Measurements from ENCODE around the gene CFAP91. TPM values are rescaled to one million over a fixed set of nuclear protein-coding genes. Genes with fewer than 3 reads are reported as not detected.

Gene CFAP91
- total and polyA plus RNA-seq, 4 donors, result 0.23 to 1.3 (median 0.55) TPM

DNA sequence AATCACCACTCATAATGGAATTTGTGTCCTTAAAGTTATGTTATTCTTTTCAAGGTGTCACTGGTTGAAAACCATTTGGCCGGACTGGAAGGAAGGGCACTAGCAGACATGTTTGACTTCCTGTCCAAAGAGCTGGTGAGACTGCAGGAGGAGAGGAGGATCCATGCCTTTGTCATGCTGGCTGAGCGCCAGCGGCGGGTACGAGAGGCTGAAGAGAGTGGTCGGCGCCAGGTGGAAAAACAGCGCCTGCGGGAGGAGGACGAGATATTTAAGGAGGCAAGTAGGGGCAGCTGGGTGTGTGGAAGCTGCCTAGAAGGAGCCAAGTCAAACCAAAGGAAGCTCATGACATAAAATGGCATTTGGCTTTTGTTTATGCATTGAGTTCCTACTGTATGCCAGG lies 41.1 kb downstream of the CFAP91 start:
- no peak overlapping the region for H3K27ac ChIP-seq (ENCODE audit: low read depth in 1 of 2, low read length in 2 of 2)
- H3K27me3 ChIP-seq (ENCODE audit: control insufficient read depth in 4 of 4, insufficient read depth in 4 of 4, low read length in 3 of 4), result no peaks in the 10 kb centered on the region
- H3K4me3 ChIP-seq (ENCODE audit: low read depth in 1 of 3, low read length in 3 of 3), result no peak overlapping the region
- no peak for DNase-seq (ENCODE audit: low spot score)
- H3K4me1 ChIP-seq (ENCODE audit: control insufficient read depth in 4 of 4, insufficient read depth in 4 of 4, low read length in 3 of 4), result peaks cover 0 to 2% (median 0%) of the 10 kb centered on the region in 4 donors
- 93% methylated on average over 10 of the region's 10 CpGs for WGBS
- no peak overlapping the region for H3K9ac ChIP-seq (ENCODE audit: low read depth in 1 of 2, low read length in 2 of 2)
- no peaks in the 10 kb centered on the region for H3K9me3 ChIP-seq (ENCODE audit: control insufficient read depth in 4 of 4, low read length in 3 of 4)
- TF ChIP-seq HNF4G (IDR thresholded peaks at IDR 0.05) (no peak), FOXA1 (IDR thresholded peaks at IDR 0.05) (no peak), SP1 (IDR thresholded peaks at IDR 0.05) (no peak), HNF4A (conservative IDR thresholded peaks at IDR 0.05) (no peak), EGR1 (IDR thresholded peaks at IDR 0.05; ENCODE audit: low read depth in 2 of 2) (no peak), JUND (IDR thresholded peaks at IDR 0.05) (no peak), GABPA (IDR thresholded peaks at IDR 0.05 in 1 of 2, conservative IDR thresholded peaks at IDR 0.05 in 1 of 2) (no peak), TAF1 (conservative IDR thresholded peaks at IDR 0.05) (no peak), FOXA2 (IDR thresholded peaks at IDR 0.05) (no peak), RXRA (IDR thresholded peaks at IDR 0.05) (no peak), NR2F2 (IDR thresholded peaks at IDR 0.05) (no peak), RAD21 (IDR thresholded peaks at IDR 0.05) (no peak), YY1 (IDR thresholded peaks at IDR 0.05) (no peak)
- TF ChIP-seq, protein P1, sequence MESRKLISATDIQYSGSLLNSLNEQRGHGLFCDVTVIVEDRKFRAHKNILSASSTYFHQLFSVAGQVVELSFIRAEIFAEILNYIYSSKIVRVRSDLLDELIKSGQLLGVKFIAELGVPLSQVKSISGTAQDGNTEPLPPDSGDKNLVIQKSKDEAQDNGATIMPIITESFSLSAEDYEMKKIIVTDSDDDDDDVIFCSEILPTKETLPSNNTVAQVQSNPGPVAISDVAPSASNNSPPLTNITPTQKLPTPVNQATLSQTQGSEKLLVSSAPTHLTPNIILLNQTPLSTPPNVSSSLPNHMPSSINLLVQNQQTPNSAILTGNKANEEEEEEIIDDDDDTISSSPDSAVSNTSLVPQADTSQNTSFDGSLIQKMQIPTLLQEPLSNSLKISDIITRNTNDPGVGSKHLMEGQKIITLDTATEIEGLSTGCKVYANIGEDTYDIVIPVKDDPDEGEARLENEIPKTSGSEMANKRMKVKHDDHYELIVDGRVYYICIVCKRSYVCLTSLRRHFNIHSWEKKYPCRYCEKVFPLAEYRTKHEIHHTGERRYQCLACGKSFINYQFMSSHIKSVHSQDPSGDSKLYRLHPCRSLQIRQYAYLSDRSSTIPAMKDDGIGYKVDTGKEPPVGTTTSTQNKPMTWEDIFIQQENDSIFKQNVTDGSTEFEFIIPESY (IDR thresholded peaks at IDR 0.05), result no peak
- TF ChIP-seq, protein P2, sequence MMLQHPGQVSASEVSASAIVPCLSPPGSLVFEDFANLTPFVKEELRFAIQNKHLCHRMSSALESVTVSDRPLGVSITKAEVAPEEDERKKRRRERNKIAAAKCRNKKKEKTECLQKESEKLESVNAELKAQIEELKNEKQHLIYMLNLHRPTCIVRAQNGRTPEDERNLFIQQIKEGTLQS (IDR thresholded peaks at IDR 0.05), result no peak
- TF ChIP-seq, protein P3, sequence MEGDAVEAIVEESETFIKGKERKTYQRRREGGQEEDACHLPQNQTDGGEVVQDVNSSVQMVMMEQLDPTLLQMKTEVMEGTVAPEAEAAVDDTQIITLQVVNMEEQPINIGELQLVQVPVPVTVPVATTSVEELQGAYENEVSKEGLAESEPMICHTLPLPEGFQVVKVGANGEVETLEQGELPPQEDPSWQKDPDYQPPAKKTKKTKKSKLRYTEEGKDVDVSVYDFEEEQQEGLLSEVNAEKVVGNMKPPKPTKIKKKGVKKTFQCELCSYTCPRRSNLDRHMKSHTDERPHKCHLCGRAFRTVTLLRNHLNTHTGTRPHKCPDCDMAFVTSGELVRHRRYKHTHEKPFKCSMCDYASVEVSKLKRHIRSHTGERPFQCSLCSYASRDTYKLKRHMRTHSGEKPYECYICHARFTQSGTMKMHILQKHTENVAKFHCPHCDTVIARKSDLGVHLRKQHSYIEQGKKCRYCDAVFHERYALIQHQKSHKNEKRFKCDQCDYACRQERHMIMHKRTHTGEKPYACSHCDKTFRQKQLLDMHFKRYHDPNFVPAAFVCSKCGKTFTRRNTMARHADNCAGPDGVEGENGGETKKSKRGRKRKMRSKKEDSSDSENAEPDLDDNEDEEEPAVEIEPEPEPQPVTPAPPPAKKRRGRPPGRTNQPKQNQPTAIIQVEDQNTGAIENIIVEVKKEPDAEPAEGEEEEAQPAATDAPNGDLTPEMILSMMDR (IDR thresholded peaks at IDR 0.05; ENCODE audit: low read depth, low read length, missing input control), result no peak
- TF ChIP-seq, protein P4, sequence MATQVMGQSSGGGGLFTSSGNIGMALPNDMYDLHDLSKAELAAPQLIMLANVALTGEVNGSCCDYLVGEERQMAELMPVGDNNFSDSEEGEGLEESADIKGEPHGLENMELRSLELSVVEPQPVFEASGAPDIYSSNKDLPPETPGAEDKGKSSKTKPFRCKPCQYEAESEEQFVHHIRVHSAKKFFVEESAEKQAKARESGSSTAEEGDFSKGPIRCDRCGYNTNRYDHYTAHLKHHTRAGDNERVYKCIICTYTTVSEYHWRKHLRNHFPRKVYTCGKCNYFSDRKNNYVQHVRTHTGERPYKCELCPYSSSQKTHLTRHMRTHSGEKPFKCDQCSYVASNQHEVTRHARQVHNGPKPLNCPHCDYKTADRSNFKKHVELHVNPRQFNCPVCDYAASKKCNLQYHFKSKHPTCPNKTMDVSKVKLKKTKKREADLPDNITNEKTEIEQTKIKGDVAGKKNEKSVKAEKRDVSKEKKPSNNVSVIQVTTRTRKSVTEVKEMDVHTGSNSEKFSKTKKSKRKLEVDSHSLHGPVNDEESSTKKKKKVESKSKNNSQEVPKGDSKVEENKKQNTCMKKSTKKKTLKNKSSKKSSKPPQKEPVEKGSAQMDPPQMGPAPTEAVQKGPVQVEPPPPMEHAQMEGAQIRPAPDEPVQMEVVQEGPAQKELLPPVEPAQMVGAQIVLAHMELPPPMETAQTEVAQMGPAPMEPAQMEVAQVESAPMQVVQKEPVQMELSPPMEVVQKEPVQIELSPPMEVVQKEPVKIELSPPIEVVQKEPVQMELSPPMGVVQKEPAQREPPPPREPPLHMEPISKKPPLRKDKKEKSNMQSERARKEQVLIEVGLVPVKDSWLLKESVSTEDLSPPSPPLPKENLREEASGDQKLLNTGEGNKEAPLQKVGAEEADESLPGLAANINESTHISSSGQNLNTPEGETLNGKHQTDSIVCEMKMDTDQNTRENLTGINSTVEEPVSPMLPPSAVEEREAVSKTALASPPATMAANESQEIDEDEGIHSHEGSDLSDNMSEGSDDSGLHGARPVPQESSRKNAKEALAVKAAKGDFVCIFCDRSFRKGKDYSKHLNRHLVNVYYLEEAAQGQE (IDR thresholded peaks at IDR 0.05), result no peak
- TF ChIP-seq, protein P5, sequence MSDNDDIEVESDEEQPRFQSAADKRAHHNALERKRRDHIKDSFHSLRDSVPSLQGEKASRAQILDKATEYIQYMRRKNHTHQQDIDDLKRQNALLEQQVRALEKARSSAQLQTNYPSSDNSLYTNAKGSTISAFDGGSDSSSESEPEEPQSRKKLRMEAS (IDR thresholded peaks at IDR 0.05), result no peak
- no peaks in the 10 kb centered on the region for H3K36me3 ChIP-seq (ENCODE audit: control insufficient read depth in 4 of 4, insufficient read depth in 3 of 4, low read depth in 1 of 4, low read length in 3 of 4)
